ENCODE data around the gene ROCK2.

DNA sequence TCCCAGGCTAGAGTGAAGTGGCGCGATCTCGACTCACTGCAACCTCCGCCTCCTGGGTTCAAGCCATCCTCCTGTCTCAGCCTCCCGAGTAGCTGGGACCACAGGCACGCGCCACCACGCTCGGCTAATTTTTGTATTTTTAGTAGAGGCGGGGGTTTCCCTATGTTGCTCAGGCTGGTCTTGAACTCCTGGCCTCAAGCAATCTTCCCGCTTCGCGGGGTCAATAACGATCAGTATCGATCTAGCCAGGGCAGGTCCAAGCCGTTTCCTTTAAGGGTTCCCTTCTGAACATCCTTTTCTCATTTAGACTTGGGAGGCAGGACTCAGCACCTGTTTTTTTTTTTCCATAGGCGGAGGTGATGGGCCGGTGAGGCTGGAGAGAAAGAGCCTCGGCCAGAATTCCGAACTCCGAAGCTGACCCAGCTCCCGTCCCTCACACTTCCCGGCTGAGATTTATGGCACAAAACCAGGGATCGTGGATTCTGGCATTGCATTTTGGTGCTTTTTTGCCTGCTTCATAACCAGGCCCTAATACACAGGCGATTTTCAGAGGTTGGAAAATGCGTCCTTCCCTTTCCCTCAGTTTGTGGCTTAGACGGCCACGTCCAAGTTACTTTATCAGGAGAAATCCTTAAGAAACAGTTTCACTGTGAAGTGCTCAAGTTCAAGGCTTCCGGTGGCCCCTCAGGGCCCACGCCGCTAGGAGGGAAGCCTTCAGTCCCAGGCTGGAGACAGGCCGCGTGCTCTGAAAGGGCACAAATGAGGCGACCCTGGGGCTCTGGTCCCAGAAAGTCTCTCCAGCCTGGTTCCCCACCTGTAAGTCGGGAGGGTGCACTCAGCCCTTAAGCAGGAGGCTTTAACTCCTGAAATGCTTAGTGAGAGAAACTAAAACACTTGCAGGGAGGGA, 190.2 kb downstream of the ROCK2 start:
- TF ChIP-seq ARHGAP35 (IDR thresholded peaks at IDR 0.05; ENCODE audit: partially characterized antibody) (no peak), ZNF253 (CRISPR knock-in tag; conservative IDR thresholded peaks at IDR 0.05) (no peak), ZNF146 (CRISPR knock-in tag; IDR thresholded peaks at IDR 0.05; ENCODE audit: unreplicated experiment) (no peak), FOXJ3 (CRISPR knock-in tag; IDR thresholded peaks at IDR 0.05) (no peak), RCOR1 (IDR thresholded peaks at IDR 0.05; ENCODE audit: borderline replicate concordance in 1 of 2, low read depth in 2 of 2, low read length in 2 of 2) (no peak)
- TF ChIP-seq, protein P1, sequence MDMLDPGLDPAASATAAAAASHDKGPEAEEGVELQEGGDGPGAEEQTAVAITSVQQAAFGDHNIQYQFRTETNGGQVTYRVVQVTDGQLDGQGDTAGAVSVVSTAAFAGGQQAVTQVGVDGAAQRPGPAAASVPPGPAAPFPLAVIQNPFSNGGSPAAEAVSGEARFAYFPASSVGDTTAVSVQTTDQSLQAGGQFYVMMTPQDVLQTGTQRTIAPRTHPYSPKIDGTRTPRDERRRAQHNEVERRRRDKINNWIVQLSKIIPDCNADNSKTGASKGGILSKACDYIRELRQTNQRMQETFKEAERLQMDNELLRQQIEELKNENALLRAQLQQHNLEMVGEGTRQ (CRISPR knock-in tag; IDR thresholded peaks at IDR 0.05): no peak
